OCI-LY1 (cell line): ENCODE data around the gene GSG1L.

Experiments
- H2AFZ ChIP-seq: fragments of 200-600 bp; sonication (generic), shearing (Covaris generic); 2 replicates; pipeline ENCODE4 v1.6.0; 2014; ENCODE audit warnings: antibody characterized with exemption, mild to moderate bottlenecking, low read length
- H3F3A ChIP-seq: fragments of 200-600 bp; sonication (generic), shearing (Covaris generic); 2 replicates; pipeline ENCODE4 v1.6.0; 2014; ENCODE audit warnings: mild to moderate bottlenecking, antibody characterized with exemption, low read length, moderate library complexity; ENCODE audit not compliant: insufficient read depth
- H3K27ac ChIP-seq: fragments of 200-600 bp; sonication (generic); 2 replicates; pipeline ENCODE4 v1.5.1; 2014; ENCODE audit warnings: low read length, mixed run types, mild to moderate bottlenecking, low read depth; ENCODE audit not compliant: poor library complexity, severe bottlenecking
- H3K27me3 ChIP-seq: fragments of 200-600 bp; sonication (generic); 2 replicates; pipeline ENCODE4 v1.6.0; 2014; ENCODE audit warnings: antibody characterized with exemption, mild to moderate bottlenecking, low read length, moderate library complexity; ENCODE audit not compliant: insufficient read depth
- H3K36me3 ChIP-seq: fragments of 200-600 bp; sonication (generic); 2 replicates; pipeline ENCODE4 v1.6.1; 2014; ENCODE audit warnings: mild to moderate bottlenecking, antibody characterized with exemption, low read length, moderate library complexity, mixed read lengths; ENCODE audit not compliant: insufficient read depth
- H3K4me1 ChIP-seq: fragments of 200-600 bp; sonication (generic); 2 replicates; pipeline ENCODE4 v1.5.1; 2014; ENCODE audit warnings: mild to moderate bottlenecking, low read length, moderate library complexity; ENCODE audit not compliant: insufficient read depth, severe bottlenecking
- H3K4me2 ChIP-seq: fragments of 200-600 bp; sonication (generic), shearing (Covaris generic); 2 replicates; pipeline ENCODE4 v1.6.1; 2014; ENCODE audit warnings: low read length
- H3K4me3 ChIP-seq: fragments of 200-600 bp; sonication (generic); 2 replicates; pipeline ENCODE4 v1.5.1; 2014; ENCODE audit warnings: low read length, low read depth, mild to moderate bottlenecking, mixed read lengths; ENCODE audit not compliant: poor library complexity, severe bottlenecking
- H3K79me2 ChIP-seq: fragments of 200-600 bp; shearing (Covaris generic); 2 replicates; pipeline ENCODE4 v1.6.1; 2016; ENCODE audit warnings: mixed run types, low read length, mixed read lengths; ENCODE audit not compliant: insufficient read depth
- H3K9ac ChIP-seq: fragments of 200-600 bp; sonication (generic), shearing (Covaris generic); 2 replicates; pipeline ENCODE4 v1.6.1; 2014; ENCODE audit warnings: mild to moderate bottlenecking, low read length, mixed read lengths
- H3K9me2 ChIP-seq: fragments of 200-600 bp; sonication (generic), shearing (Covaris generic); 2 replicates; pipeline ENCODE4 v1.6.1; 2014; ENCODE audit warnings: low read depth, mild to moderate bottlenecking, low read length, mixed read lengths
- H3K9me3 ChIP-seq: fragments of 200-600 bp; shearing (Covaris generic); 2 replicates; pipeline ENCODE4 v1.6.1; 2014; ENCODE audit warnings: low read length, mixed read lengths
- H4K20me1 ChIP-seq: fragments of 200-600 bp; sonication (generic), shearing (Covaris generic); 2 replicates; pipeline ENCODE4 v1.6.0; 2016; ENCODE audit warnings: mild to moderate bottlenecking, low read length; ENCODE audit not compliant: insufficient read depth
- CTCF ChIP-seq: fragments of 200-600 bp; sonication (generic), shearing (Covaris generic); IDR thresholded peaks from 2 replicates; pipeline ENCODE4 v1.5.1; 2017; ENCODE audit warnings: mild to moderate bottlenecking, antibody characterized with exemption, low read length, moderate library complexity, mixed read lengths
- EZH2 ChIP-seq: fragments of 200-600 bp; sonication (generic), shearing (Covaris generic); IDR thresholded peaks from 2 replicates; pipeline ENCODE4 v1.8.0; 2017; ENCODE audit warnings: borderline replicate concordance, mixed run types, mild to moderate bottlenecking, antibody characterized with exemption, low read length, moderate library complexity, mixed read lengths

Gene GSG1L

GRCh38 chr16:27911486-27911885, 152.0 kb downstream of the GSG1L start:
- Histone ChIP-seq H3K4me1 (no peaks in the 10 kb centered on the region), H3K9ac (no peak overlapping the region), H4K20me1 (no peaks in the 10 kb centered on the region), H3F3A (no peaks in the 10 kb centered on the region), H3K4me2 (no peak overlapping the region), H3K27ac (no peak overlapping the region), H3K9me3 (no peaks in the 10 kb centered on the region), H3K9me2 (no peaks in the 10 kb centered on the region), H3K27me3 (no peaks in the 10 kb centered on the region), H3K4me3 (no peak overlapping the region), H2AFZ (no peak overlapping the region), H3K79me2 (no peaks in the 10 kb centered on the region), H3K36me3 (no peaks in the 10 kb centered on the region)
- TF ChIP-seq EZH2: no peak
- no peak for TF ChIP-seq CTCF

GRCh38 chr16:27907457-27907972, 156.0 kb downstream of the GSG1L start:
- H3K27me3 ChIP-seq: 0 out of 2 replicates have a peak, but pooled peaks cover 2% of the 10 kb centered on the region
- no peak overlapping the region for H3K27ac ChIP-seq
- H3K4me1 ChIP-seq: no peaks in the 10 kb centered on the region
- no peaks in the 10 kb centered on the region for H3K9me2 ChIP-seq
- H3K4me3 ChIP-seq: no peak overlapping the region
- H3K4me2 ChIP-seq: no peak overlapping the region
- no peaks in the 10 kb centered on the region for H3K9me3 ChIP-seq
- H3K36me3 ChIP-seq: no peaks in the 10 kb centered on the region
- no peak overlapping the region for H3K9ac ChIP-seq
- no peaks in the 10 kb centered on the region for H4K20me1 ChIP-seq
- H3F3A ChIP-seq: no peaks in the 10 kb centered on the region
- H2AFZ ChIP-seq: no peak overlapping the region
- H3K79me2 ChIP-seq: no peaks in the 10 kb centered on the region
- TF ChIP-seq CTCF (no peak), EZH2 (no peak)

GRCh38 chr16:27906883-27907282, 156.6 kb downstream of the GSG1L start:
- H3K27me3 ChIP-seq: 0 out of 2 replicates have a peak, but pooled peaks cover 3% of the 10 kb centered on the region
- H3K9me2 ChIP-seq: no peaks in the 10 kb centered on the region

More at GRCh38 chr16:27906883-27907282, 156.6 kb downstream of the GSG1L start:
- Histone ChIP-seq H3K9ac (no peak overlapping the region), H3K4me3 (no peak overlapping the region), H3K4me1 (no peaks in the 10 kb centered on the region), H3K4me2 (no peak overlapping the region), H3K36me3 (no peaks in the 10 kb centered on the region), H3F3A (no peaks in the 10 kb centered on the region), H3K79me2 (no peaks in the 10 kb centered on the region), H3K9me3 (no peaks in the 10 kb centered on the region), H3K27ac (no peak overlapping the region), H2AFZ (no peak overlapping the region), H4K20me1 (no peaks in the 10 kb centered on the region)
- TF ChIP-seq CTCF: no peak
- TF ChIP-seq EZH2: no peak
